LNCAP (cell line): ENCODE measurements around the gene FHIT.

Experiments used
- TF ChIP-seq, protein P1 (sequence below): fragments of 450-650 bp; IDR thresholded peaks from 2 replicates; pipeline ENCODE4 v1.5.1; 2017; ENCODE audit warnings: mild to moderate bottlenecking

The FHIT gene

DNA sequence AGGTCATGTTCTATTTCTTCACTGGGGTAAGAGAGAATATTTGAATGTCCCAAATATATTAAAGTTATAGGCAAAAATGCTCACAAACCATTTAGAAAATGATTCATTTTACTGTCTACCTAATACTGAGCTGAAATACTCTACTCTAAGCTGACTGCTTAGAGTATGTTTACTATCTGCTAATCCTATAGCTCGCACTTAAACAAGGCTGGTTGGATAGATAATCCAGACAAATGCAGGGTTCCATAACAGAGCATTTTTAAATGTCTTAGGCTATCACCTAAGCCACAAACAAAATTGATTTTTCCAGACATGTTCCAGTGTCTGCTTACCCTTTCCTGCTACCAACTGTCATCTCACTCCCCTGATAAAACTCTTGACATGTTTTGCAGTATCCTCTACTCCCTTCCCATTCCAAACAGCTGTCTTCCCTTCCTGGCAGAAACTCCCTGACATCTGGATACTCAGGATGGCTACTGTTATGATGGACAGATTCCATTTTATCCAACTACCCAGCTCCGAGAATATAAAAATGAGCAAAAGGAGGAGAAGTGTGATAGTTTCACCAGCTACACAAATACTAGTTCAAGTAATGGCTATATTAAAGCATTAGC, 1034.7 kb downstream of the FHIT start:
- TF ChIP-seq, protein P1, sequence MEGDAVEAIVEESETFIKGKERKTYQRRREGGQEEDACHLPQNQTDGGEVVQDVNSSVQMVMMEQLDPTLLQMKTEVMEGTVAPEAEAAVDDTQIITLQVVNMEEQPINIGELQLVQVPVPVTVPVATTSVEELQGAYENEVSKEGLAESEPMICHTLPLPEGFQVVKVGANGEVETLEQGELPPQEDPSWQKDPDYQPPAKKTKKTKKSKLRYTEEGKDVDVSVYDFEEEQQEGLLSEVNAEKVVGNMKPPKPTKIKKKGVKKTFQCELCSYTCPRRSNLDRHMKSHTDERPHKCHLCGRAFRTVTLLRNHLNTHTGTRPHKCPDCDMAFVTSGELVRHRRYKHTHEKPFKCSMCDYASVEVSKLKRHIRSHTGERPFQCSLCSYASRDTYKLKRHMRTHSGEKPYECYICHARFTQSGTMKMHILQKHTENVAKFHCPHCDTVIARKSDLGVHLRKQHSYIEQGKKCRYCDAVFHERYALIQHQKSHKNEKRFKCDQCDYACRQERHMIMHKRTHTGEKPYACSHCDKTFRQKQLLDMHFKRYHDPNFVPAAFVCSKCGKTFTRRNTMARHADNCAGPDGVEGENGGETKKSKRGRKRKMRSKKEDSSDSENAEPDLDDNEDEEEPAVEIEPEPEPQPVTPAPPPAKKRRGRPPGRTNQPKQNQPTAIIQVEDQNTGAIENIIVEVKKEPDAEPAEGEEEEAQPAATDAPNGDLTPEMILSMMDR: no peak

DNA sequence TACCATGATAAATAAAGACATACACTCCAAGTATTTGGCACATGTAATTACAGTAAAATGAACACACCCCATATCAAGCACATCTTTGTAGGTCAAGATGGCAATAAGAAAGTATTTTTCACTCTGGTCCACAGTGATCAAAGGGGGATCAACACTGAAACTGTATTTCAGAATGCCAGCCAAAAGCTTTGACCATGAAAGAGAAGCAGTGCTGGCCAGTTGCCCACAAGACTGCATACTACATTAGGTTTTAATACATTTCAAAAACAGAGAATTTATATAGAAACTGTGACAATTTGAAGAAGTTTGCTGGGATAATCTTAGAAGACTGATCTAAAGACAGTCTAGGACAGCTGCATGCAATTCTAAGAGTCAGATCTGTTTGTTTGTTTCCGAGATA, 1035.3 kb downstream of the FHIT start:
- TF ChIP-seq, protein P1: no peak

DNA sequence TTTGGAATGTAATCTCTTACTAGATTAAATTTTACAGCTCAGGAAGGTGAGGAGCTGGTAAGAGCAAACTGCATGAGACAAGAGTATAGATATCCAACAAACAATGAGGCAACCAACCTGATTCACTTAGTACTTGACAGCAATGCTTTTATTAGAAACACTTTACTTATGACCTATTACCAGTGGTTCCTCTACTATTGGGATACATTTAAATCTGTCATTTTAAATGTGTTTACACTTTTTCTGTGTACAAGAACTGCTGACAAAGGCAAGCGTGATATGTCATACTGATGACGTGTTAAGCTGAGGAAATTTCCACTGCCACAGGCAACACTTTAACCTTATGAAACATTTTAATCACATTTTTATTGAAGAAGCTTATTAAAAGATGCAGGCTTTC, 1043.3 kb downstream of the FHIT start:
- TF ChIP-seq, protein P1: no peak

DNA sequence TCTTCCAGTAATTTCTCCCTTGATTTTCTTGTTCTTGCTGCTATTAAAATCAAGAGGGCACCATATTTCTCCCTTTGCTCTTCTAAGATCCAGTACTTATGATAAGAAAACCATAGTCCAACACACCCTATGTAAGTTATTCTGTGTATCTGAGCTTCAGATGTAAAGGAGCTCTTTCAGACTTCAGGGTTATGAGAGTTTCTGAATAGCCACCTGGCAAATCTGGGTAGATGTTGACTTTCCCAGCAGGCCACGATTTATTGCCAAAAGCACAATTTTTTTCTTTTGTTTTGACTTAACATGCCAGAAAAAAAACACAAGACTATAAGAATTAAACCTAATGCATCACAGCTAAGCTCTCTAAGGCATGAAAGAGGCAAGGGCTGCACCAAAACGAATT, 1045.0 kb downstream of the FHIT start:
- TF ChIP-seq, protein P1: no peak

DNA sequence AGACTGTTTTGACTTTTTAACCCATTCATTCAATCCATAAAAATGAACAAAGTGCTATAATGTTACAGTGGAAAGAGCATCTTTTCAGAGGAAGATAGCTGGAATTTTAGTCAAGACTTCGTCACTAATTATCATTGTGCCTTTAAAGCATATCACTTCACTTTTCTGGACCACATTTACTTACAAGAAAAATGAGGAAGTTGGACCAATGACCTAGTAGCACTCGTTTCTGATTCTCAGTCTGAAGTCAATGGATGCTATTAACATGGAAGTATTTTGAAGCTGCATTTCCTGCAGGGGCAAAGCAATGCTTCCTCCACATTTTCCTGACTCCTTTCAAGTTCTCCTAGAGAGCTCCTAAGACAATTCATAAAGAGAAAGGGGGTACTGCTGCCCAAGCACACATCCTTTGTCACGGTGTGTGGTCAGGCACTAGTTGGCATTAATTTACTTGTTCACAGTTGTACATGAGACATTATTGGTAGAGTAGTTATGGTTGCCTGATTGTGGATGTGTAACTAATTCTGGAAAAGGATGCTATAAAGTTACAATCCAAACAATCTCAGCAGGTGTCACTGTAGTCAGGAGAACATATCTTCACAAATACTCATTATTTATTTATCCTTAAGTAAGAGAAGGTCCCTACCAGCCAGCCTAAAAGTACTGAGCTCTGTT, 1049.1 kb downstream of the FHIT start:
- TF ChIP-seq, protein P1: no peak

DNA sequence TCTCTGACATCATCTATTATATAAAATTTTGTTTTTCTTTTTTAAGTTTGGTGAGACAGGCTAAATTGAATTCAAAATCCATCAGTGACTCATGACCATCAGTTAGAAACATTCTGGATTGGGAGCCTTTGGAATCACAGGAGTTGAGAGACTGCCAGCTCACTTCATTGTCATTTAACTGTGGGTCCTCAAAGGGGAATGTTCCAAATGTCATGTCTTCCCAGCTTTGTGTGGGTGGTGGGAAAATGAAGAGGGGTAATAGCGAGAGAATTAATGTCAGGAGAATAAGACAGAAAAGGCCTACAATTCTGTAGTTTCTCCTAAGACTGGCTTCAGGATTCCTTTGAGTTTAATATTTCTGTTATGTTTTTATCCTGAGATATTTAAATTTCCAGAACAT, 1051.9 kb downstream of the FHIT start:
- TF ChIP-seq, protein P1: no peak

DNA sequence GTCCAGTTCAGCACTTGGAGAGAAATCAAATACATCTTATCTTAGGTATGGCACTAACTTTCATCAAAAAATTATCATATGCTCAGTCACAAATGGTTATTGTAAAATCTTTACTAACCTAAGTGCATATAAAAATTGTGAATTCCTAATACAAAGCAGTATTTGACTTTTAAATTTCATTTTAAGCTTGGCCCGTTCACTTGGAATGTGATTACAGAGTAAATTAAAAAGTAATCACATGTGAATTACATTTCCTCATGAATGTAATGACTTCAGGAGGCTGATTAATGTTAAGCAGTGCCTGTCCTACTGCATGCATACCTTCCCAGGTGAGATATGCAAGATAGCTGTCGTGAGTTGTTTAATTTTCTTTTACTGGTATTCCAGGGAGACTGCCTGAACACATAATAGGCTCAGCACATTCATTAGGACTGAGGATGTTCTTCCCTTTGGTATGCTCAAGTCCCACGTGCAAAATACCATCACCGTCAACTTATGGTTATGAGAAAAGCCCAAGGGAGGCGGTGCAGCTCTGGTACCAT, 1053.0 kb downstream of the FHIT start:
- TF ChIP-seq, protein P1: no peak
